Hepatocyte (in vitro differentiated cells): Measurements from ENCODE around the gene PTPN18. TPM values are rescaled to one million over a fixed set of nuclear protein-coding genes. Genes with fewer than 3 reads are reported as not detected.

Experiments used
- DNase-seq: peaks from one replicate; pipeline ENCODE4 v3.0.0-alpha.2; 2016; ENCODE audit warnings: low spot score
- H2AFZ ChIP-seq: fragments of 200-600 bp; sonication (generic); 2 replicates; pipeline ENCODE4 v1.6.0; 2016; ENCODE audit warnings: antibody characterized with exemption, mild to moderate bottlenecking
- H3K27ac ChIP-seq: fragments of 200-600 bp; sonication (generic); 2 replicates; pipeline ENCODE4 v1.5.1; 2016; ENCODE audit warnings: mild to moderate bottlenecking
- H3K27me3 ChIP-seq: fragments of 200-600 bp; sonication (generic); 2 replicates; pipeline ENCODE4 v1.6.1; 2016
- H3K36me3 ChIP-seq: fragments of 200-600 bp; sonication (generic); replicated peaks from 2 replicates; pipeline ENCODE4 v1.5.1; 2016; ENCODE audit warnings: low read depth; ENCODE audit not compliant: insufficient read depth
- H3K4me1 ChIP-seq: fragments of 200-600 bp; sonication (generic); 2 replicates; pipeline ENCODE4 v1.5.1; 2016; ENCODE audit warnings: mild to moderate bottlenecking, moderate library complexity; ENCODE audit not compliant: insufficient read depth
- H3K4me2 ChIP-seq: fragments of 200-600 bp; sonication (generic); 2 replicates; pipeline ENCODE4 v1.6.0; 2016
- H3K4me3 ChIP-seq: fragments of 200-600 bp; sonication (generic); 2 replicates; pipeline ENCODE4 v1.5.1; 2016; ENCODE audit warnings: mild to moderate bottlenecking
- H3K79me2 ChIP-seq: fragments of 200-600 bp; sonication (generic); 2 replicates; pipeline ENCODE4 v1.6.0; 2017; ENCODE audit warnings: mild to moderate bottlenecking
- H3K9me2 ChIP-seq: fragments of 200-600 bp; sonication (generic); replicated peaks from 2 replicates; pipeline ENCODE4 v1.6.0; 2017; ENCODE audit warnings: mild to moderate bottlenecking; ENCODE audit not compliant: insufficient read depth
- H3K9me3 ChIP-seq: fragments of 200-600 bp; sonication (generic); 2 replicates; pipeline ENCODE4 v1.5.1; 2016; ENCODE audit warnings: low read depth, mild to moderate bottlenecking
- H4K20me1 ChIP-seq: fragments of 200-600 bp; sonication (generic); 2 replicates; pipeline ENCODE4 v1.6.0; 2016; ENCODE audit warnings: mild to moderate bottlenecking; ENCODE audit not compliant: insufficient read depth, poor library complexity, severe bottlenecking
- EZH2 ChIP-seq: fragments of 200-600 bp; sonication (generic); IDR thresholded peaks from 2 replicates; pipeline ENCODE4 v1.6.1; 2016; ENCODE audit warnings: antibody characterized with exemption, mild to moderate bottlenecking, borderline replicate concordance
- EZH2phosphoT487 ChIP-seq: fragments of 200-600 bp; sonication (generic); IDR thresholded peaks from one replicate; pipeline ENCODE4 v1.6.1; 2018; ENCODE audit warnings: antibody characterized with exemption, mild to moderate bottlenecking, low read depth, moderate library complexity; ENCODE audit not compliant: unreplicated experiment, severe bottlenecking
- WGBS: methylation state at CpG from one replicate; pipeline ENCODE4 v1.1.6; 2016; ENCODE audit warnings: low lambda C conversion rate; ENCODE audit errors: missing lambda C conversion rate; 5-methylcytosine and 5-hydroxymethylcytosine counted together
- polyA plus RNA-seq: library from polyadenylated mRNA; unstranded; fragments of >200 nt; fragmentation: Nextera tagmentation; extraction: Ambion mirVana; gene quantifications from 2 replicates; pipeline ENCODE4 v1.2.1, GENCODE V29; 2016
- total RNA-seq: library from RNA; depleted of rRNA; stranded (reverse); fragments of >200 nt; gene quantifications from 2 replicates; pipeline ENCODE4 v1.2.3, GENCODE V29; 2014
- TF ChIP-seq, protein P1 (sequence below): fragments of 200-600 bp; sonication (generic); IDR thresholded peaks from 2 replicates; pipeline ENCODE4 v1.5.1; 2016; ENCODE audit warnings: antibody characterized with exemption, mild to moderate bottlenecking; ENCODE audit not compliant: poor library complexity

The PTPN18 gene
- total and polyA plus RNA-seq, 2 experiments from 2014 or later = 34.7 to 34.8 TPM

DNA sequence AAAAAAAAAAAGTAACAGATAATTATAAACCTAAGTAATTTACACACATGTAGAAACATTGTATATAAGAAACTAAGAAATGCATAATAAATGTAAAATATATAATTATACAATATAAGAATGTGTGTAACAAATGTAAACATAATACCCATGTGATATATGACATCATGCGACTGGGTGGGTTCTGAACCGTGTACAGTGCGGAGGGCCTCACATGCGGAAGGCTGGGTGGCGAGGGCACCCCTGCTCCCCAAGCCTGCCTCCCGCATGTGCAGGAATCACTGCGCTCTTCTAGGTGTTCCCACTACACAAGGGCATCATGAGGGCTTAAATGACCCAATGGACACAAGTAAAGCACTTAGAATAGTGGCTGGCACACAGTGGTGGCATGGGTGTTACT is 2.0 kb downstream of the PTPN18 start:
- H3K4me1 ChIP-seq = no peaks in the 10 kb centered on the region
- no peak for DNase-seq
- no peaks in the 10 kb centered on the region for H3K36me3 ChIP-seq
- H3K9me2 ChIP-seq = no peaks in the 10 kb centered on the region
- no peak overlapping the region for H2AFZ ChIP-seq
- no peak overlapping the region for H3K4me3 ChIP-seq
- H3K27ac ChIP-seq = no peak overlapping the region
- no peaks in the 10 kb centered on the region for H3K9me3 ChIP-seq
- H3K79me2 ChIP-seq = no peaks in the 10 kb centered on the region
- no peaks in the 10 kb centered on the region for H3K27me3 ChIP-seq
- no peak for TF ChIP-seq EZH2phosphoT487
- TF ChIP-seq, protein P1, sequence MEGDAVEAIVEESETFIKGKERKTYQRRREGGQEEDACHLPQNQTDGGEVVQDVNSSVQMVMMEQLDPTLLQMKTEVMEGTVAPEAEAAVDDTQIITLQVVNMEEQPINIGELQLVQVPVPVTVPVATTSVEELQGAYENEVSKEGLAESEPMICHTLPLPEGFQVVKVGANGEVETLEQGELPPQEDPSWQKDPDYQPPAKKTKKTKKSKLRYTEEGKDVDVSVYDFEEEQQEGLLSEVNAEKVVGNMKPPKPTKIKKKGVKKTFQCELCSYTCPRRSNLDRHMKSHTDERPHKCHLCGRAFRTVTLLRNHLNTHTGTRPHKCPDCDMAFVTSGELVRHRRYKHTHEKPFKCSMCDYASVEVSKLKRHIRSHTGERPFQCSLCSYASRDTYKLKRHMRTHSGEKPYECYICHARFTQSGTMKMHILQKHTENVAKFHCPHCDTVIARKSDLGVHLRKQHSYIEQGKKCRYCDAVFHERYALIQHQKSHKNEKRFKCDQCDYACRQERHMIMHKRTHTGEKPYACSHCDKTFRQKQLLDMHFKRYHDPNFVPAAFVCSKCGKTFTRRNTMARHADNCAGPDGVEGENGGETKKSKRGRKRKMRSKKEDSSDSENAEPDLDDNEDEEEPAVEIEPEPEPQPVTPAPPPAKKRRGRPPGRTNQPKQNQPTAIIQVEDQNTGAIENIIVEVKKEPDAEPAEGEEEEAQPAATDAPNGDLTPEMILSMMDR = no peak
- H3K4me2 ChIP-seq = no peak overlapping the region
- WGBS = over 99% methylated on average over 7 of the region's 7 CpGs
- H4K20me1 ChIP-seq = no peaks in the 10 kb centered on the region

DNA sequence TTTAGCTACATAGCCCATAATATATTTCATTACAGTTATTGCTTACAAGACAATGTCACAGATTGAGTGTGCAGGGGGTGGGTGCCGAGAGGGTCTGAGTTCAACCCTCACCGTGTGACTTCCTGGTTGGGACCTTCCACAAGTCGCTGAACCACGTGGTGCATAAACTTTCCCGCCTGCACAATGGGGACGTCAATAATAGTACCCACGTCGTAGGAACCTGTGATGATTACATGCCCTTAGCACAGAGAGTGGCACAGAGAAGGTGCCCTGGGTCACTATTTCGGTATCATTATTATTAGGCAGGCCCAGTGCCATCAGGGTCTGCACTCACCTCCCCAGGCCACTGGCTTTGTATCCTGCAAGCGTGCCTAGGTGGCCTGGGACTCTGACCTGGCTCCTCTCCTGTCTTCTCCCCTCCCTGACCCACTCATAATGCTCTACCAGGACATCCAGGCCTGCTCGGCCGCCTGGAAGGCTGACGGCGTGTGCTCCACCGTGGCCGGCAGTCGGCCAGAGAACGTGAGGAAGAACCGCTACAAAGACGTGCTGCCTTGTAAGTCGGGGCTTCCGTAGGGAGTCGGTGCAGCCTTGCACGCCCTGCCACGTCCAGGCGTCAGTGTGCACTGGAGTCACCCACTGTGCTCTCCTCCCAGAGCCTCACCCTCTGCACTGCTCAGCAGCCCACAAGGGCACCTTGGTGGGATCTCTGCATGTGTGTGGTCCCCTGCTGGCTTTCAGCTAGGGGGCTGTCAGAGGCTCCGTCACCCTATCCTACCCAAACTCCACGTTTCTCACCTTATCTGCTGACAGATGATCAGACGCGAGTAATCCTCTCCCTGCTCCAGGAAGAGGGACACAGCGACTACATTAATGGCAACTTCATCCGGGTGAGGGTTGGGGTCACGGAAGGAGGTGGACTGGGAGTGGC is 2.8 kb downstream of the PTPN18 start:
- H3K4me3 ChIP-seq = no peak overlapping the region
- no peaks in the 10 kb centered on the region for H3K4me1 ChIP-seq
- H3K9me2 ChIP-seq = no peaks in the 10 kb centered on the region
- H3K27ac ChIP-seq = no peak overlapping the region
- no peak overlapping the region for H2AFZ ChIP-seq
- no peak overlapping the region for H3K4me2 ChIP-seq
- TF ChIP-seq EZH2phosphoT487 = no peak
- TF ChIP-seq, protein P1 = no peak
- TF ChIP-seq EZH2 = no peak
- no peak for DNase-seq
- 91% methylated on average over 33 of the region's 33 CpGs for WGBS
- H3K79me2 ChIP-seq = no peaks in the 10 kb centered on the region
- no peaks in the 10 kb centered on the region for H3K36me3 ChIP-seq
- no peaks in the 10 kb centered on the region for H3K9me3 ChIP-seq
- no peaks in the 10 kb centered on the region for H3K27me3 ChIP-seq
- H4K20me1 ChIP-seq = no peaks in the 10 kb centered on the region

DNA sequence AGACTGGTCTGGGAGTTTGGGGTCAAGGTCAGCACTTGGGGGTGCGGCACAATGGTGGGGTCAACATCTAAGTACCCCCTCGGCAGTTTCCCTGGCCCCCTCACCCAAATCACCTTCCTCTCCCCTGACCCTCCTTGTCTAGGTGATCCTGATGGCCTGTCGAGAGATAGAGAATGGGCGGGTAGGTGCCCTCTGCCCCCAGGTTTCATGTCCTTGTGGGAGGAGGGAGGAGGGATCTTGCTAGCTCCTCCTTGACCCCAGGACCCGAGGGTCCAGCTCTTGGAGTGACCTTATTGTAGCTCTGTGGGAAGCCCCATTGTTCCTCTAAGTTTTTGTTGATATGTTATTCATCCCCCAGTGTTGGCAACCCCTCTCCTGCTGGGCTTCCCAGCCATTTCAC is 3.6 kb downstream of the PTPN18 start:
- no peak overlapping the region for H3K27ac ChIP-seq
- no peaks in the 10 kb centered on the region for H3K79me2 ChIP-seq
- no peaks in the 10 kb centered on the region for H3K9me2 ChIP-seq
- no peak overlapping the region for H3K4me2 ChIP-seq
- no peak overlapping the region for H3K4me3 ChIP-seq
- DNase-seq = no peak
- 92% methylated on average over 5 of the region's 5 CpGs for whole genome bisulfite sequencing
- no peaks in the 10 kb centered on the region for H3K36me3 ChIP-seq
- H4K20me1 ChIP-seq = no peaks in the 10 kb centered on the region
- no peaks in the 10 kb centered on the region for H3K9me3 ChIP-seq
- no peak overlapping the region for H2AFZ ChIP-seq
- TF ChIP-seq, protein P1 = no peak
- TF ChIP-seq EZH2phosphoT487 (no peak), EZH2 (no peak)
- no peaks in the 10 kb centered on the region for H3K27me3 ChIP-seq
- H3K4me1 ChIP-seq = no peaks in the 10 kb centered on the region
